H1 (cell line): ENCODE data around the gene AUH. TPM values are rescaled to one million over a fixed set of nuclear protein-coding genes. Genes with fewer than 3 reads are reported as not detected.

ENCODE experiments used
- GTF2F1 ChIP-seq: IDR thresholded peaks from 2 replicates; pipeline ENCODE4 v1.6.1; 2012; ENCODE audit warnings: low read depth, low read length, improper control_type of control experiment, borderline replicate concordance
- RXRA ChIP-seq: IDR thresholded peaks from 2 replicates; pipeline ENCODE4 v1.6.1; 2011; ENCODE audit warnings: low read depth, mild to moderate bottlenecking, low read length, moderate library complexity; ENCODE audit not compliant: insufficient read depth
- polyA plus RNA-seq, 7 experiments: library from polyadenylated mRNA; depleted of rRNA in 3 of 7; stranded (reverse) in 5 of 7; unstranded in 2 of 7; fragments of >200 nt in 5 of 7; fragments of 200-250 nt in 2 of 7; gene quantifications; 1 replicate in 5 of 7; 2 replicates in 1 of 7; 4 replicates in 1 of 7; pipeline versions ENCODE4 v1.2.1 to v1.2.3, GENCODE V29; 2011 to 2013; ENCODE audit warnings: missing spikeins in 2 of 7, mixed read lengths in 2 of 7
- total RNA-seq: library from RNA; stranded (reverse); fragmentation: NEBNext Ultra II Directional; extraction: Animal tissue kit (Norgen Biotek cat#: 25700); gene quantifications from 2 replicates; pipeline ENCODE4 v1.2.1, GENCODE V29; 2021
- TF ChIP-seq, protein P1 (sequence below): fragments of 300-600 bp; sonication (generic); IDR thresholded peaks from 2 replicates; pipeline ENCODE4 v1.7.1; 2012; ENCODE audit warnings: low read length, moderate library complexity, mild to moderate bottlenecking, inconsistent platforms; ENCODE audit not compliant: insufficient replicate concordance

The AUH gene
- total and polyA plus RNA-seq, 2 of the 8 experiments (the other 6 are each of a cell fraction or from before 2014, with no cell fraction given), result 5.8 to 21.9 TPM

- TF ChIP-seq, protein P1, sequence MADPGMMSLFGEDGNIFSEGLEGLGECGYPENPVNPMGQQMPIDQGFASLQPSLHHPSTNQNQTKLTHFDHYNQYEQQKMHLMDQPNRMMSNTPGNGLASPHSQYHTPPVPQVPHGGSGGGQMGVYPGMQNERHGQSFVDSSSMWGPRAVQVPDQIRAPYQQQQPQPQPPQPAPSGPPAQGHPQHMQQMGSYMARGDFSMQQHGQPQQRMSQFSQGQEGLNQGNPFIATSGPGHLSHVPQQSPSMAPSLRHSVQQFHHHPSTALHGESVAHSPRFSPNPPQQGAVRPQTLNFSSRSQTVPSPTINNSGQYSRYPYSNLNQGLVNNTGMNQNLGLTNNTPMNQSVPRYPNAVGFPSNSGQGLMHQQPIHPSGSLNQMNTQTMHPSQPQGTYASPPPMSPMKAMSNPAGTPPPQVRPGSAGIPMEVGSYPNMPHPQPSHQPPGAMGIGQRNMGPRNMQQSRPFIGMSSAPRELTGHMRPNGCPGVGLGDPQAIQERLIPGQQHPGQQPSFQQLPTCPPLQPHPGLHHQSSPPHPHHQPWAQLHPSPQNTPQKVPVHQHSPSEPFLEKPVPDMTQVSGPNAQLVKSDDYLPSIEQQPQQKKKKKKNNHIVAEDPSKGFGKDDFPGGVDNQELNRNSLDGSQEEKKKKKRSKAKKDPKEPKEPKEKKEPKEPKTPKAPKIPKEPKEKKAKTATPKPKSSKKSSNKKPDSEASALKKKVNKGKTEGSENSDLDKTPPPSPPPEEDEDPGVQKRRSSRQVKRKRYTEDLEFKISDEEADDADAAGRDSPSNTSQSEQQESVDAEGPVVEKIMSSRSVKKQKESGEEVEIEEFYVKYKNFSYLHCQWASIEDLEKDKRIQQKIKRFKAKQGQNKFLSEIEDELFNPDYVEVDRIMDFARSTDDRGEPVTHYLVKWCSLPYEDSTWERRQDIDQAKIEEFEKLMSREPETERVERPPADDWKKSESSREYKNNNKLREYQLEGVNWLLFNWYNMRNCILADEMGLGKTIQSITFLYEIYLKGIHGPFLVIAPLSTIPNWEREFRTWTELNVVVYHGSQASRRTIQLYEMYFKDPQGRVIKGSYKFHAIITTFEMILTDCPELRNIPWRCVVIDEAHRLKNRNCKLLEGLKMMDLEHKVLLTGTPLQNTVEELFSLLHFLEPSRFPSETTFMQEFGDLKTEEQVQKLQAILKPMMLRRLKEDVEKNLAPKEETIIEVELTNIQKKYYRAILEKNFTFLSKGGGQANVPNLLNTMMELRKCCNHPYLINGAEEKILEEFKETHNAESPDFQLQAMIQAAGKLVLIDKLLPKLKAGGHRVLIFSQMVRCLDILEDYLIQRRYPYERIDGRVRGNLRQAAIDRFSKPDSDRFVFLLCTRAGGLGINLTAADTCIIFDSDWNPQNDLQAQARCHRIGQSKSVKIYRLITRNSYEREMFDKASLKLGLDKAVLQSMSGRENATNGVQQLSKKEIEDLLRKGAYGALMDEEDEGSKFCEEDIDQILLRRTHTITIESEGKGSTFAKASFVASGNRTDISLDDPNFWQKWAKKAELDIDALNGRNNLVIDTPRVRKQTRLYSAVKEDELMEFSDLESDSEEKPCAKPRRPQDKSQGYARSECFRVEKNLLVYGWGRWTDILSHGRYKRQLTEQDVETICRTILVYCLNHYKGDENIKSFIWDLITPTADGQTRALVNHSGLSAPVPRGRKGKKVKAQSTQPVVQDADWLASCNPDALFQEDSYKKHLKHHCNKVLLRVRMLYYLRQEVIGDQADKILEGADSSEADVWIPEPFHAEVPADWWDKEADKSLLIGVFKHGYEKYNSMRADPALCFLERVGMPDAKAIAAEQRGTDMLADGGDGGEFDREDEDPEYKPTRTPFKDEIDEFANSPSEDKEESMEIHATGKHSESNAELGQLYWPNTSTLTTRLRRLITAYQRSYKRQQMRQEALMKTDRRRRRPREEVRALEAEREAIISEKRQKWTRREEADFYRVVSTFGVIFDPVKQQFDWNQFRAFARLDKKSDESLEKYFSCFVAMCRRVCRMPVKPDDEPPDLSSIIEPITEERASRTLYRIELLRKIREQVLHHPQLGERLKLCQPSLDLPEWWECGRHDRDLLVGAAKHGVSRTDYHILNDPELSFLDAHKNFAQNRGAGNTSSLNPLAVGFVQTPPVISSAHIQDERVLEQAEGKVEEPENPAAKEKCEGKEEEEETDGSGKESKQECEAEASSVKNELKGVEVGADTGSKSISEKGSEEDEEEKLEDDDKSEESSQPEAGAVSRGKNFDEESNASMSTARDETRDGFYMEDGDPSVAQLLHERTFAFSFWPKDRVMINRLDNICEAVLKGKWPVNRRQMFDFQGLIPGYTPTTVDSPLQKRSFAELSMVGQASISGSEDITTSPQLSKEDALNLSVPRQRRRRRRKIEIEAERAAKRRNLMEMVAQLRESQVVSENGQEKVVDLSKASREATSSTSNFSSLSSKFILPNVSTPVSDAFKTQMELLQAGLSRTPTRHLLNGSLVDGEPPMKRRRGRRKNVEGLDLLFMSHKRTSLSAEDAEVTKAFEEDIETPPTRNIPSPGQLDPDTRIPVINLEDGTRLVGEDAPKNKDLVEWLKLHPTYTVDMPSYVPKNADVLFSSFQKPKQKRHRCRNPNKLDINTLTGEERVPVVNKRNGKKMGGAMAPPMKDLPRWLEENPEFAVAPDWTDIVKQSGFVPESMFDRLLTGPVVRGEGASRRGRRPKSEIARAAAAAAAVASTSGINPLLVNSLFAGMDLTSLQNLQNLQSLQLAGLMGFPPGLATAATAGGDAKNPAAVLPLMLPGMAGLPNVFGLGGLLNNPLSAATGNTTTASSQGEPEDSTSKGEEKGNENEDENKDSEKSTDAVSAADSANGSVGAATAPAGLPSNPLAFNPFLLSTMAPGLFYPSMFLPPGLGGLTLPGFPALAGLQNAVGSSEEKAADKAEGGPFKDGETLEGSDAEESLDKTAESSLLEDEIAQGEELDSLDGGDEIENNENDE, result no peak
- TF ChIP-seq RXRA (no peak), GTF2F1 (no peak)
These were observed 17.0 kb upstream of the AUH start (continued) for GRCh38 chr9:91378695-91379127.
